ENCODE results near the gene SIN3B. TPM values are rescaled to one million over a fixed set of nuclear protein-coding genes. Genes with fewer than 3 reads are reported as not detected.

The SIN3B gene, protein sequence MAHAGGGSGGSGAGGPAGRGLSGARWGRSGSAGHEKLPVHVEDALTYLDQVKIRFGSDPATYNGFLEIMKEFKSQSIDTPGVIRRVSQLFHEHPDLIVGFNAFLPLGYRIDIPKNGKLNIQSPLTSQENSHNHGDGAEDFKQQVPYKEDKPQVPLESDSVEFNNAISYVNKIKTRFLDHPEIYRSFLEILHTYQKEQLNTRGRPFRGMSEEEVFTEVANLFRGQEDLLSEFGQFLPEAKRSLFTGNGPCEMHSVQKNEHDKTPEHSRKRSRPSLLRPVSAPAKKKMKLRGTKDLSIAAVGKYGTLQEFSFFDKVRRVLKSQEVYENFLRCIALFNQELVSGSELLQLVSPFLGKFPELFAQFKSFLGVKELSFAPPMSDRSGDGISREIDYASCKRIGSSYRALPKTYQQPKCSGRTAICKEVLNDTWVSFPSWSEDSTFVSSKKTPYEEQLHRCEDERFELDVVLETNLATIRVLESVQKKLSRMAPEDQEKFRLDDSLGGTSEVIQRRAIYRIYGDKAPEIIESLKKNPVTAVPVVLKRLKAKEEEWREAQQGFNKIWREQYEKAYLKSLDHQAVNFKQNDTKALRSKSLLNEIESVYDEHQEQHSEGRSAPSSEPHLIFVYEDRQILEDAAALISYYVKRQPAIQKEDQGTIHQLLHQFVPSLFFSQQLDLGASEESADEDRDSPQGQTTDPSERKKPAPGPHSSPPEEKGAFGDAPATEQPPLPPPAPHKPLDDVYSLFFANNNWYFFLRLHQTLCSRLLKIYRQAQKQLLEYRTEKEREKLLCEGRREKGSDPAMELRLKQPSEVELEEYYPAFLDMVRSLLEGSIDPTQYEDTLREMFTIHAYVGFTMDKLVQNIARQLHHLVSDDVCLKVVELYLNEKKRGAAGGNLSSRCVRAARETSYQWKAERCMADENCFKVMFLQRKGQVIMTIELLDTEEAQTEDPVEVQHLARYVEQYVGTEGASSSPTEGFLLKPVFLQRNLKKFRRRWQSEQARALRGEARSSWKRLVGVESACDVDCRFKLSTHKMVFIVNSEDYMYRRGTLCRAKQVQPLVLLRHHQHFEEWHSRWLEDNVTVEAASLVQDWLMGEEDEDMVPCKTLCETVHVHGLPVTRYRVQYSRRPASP
- total RNA-seq: 10 to 100 TPM; 45.1 to 92.0 (median 68.3) TPM
- polyA plus RNA-seq: 10 to 100 TPM; 35.3 to 43.9 TPM
- long read RNA-seq, donor 1, partial matches to known transcripts: 29 of 34 reads
- long read RNA-seq, donor 1, other reads (novel, unspliced or antisense): 3 of 34 reads
- long read RNA-seq, donor 2, full-length matches to known transcripts: 10 of 32 reads
- long read RNA-seq, donor 2, partial matches to known transcripts: 22 of 32 reads
- long read RNA-seq, donor 2, other reads (novel, unspliced or antisense): 0 of 32 reads
- long read RNA-seq, donor 3, full-length matches to known transcripts: 28 of 71 reads
- long read RNA-seq, donor 3, partial matches to known transcripts: 33 of 71 reads
- long read RNA-seq, donor 3, other reads (novel, unspliced or antisense): 10 of 71 reads

DNA sequence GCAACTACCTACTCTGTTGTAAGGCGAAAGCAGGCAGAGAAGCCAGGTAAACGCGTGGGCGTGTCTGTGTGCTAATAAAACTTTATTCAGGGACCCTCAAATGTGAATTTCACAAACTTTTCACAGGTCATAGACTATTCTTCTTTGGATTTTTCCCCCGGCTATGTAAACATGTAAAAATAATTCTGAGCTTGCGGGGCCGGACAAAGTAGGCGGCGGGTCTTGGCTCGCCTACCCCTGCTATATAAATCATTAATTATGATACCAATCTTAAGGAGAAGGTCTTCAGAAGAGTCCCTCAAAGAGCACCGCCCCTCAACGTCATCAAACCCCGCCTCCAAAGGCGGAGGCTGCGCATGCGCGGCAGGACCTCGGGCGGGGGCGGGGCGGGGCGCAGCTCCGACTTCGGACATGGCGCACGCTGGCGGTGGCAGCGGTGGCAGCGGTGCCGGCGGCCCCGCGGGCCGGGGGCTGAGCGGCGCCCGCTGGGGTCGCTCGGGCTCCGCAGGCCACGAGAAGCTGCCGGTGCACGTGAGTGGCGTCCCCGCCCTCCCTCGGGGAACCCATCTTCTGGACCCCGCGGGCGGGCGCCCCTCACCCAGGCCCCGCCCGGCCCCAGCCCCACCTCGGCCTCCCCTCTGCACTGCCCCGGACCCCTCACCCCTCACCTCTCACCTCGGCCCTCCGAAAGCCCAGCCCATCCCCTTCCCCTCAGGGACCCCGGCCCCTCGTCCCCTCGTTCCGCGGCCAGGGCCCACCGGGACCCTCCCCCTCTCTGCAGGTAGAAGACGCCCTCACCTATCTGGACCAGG lies at the start of gene SIN3B:
SIN3B (plus strand) TSS at position 389 of the 812 bp plus-strand sequence; CDS start at position 412, 23 bp downstream.
- Histone ChIP-seq H3K27ac (peak within 1 kb of the TSS; percentile 66 to 85), H3K4me1 (ENCODE audit: insufficient read depth) (peaks cover 6% of the 10 kb centered on the region), H3K4me3 (peak within 1 kb of the TSS; percentile 79), H3K27me3 (no peaks in the 10 kb centered on the region), H3K9me3 (no peaks in the 10 kb centered on the region), H3K36me3 (no peaks in the 10 kb centered on the region)
- TF ChIP-seq, protein P1, sequence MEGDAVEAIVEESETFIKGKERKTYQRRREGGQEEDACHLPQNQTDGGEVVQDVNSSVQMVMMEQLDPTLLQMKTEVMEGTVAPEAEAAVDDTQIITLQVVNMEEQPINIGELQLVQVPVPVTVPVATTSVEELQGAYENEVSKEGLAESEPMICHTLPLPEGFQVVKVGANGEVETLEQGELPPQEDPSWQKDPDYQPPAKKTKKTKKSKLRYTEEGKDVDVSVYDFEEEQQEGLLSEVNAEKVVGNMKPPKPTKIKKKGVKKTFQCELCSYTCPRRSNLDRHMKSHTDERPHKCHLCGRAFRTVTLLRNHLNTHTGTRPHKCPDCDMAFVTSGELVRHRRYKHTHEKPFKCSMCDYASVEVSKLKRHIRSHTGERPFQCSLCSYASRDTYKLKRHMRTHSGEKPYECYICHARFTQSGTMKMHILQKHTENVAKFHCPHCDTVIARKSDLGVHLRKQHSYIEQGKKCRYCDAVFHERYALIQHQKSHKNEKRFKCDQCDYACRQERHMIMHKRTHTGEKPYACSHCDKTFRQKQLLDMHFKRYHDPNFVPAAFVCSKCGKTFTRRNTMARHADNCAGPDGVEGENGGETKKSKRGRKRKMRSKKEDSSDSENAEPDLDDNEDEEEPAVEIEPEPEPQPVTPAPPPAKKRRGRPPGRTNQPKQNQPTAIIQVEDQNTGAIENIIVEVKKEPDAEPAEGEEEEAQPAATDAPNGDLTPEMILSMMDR (IDR thresholded peaks at IDR 0.05): no peak
- TF ChIP-seq EP300 (IDR thresholded peaks at IDR 0.05): no peak
- TF ChIP-seq POLR2A (IDR thresholded peaks at IDR 0.05): peak; percentile 46
- DNase-seq: peak; percentile 80 to 93 (median 88)
- intact Hi-C loops (cut with DNase I): loop anchor here in 1 of 4 donors (10.0 kb wide), 1 partner anchor 446 kb away; no protein-coding TSS in a partner anchor
- WGBS, 3 donors: 1 to 3% (median 2%) methylated on average over 38 to 63 of the region's 63 CpGs

DNA sequence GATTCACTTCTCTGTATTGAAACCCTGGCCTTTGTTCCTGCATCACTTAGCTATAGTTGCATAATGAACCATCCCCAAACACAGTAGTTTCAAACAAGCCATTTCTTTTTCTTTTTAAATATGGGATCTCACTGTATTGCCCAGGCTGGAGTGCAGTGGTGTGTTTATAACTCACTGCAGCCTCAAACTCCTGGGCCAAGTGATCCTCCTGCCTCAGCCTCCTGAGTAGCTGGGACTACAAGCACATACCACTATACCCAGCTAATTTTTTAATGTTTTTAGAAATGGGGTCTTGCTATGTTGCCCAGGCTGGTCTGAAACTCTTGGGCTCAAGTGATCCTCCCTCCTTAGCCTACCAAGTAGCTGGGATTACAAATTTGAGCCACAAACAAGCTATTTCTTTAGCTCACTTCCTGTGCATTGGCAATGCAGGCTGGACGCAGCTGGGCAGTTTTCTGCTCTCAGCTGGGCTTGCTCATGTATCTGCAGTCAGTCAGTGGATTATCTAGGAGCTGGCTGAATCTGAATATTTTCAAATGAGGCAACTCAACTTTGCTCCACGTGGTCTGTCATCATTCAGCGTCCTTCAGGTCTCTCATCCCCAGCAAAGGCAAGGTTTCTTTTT lies 49.5 kb upstream of the SIN3B start:
- TF ChIP-seq, protein P1 (IDR thresholded peaks at IDR 0.05): no peak
- TF ChIP-seq POLR2A (IDR thresholded peaks at IDR 0.05) (no peak), EP300 (IDR thresholded peaks at IDR 0.05) (no peak)
- Histone ChIP-seq H3K4me3 (no peak overlapping the region), H3K27me3 (no peaks in the 10 kb centered on the region), H3K36me3 (no peaks in the 10 kb centered on the region), H3K27ac (no peak overlapping the region), H3K4me1 (ENCODE audit: insufficient read depth) (no peaks in the 10 kb centered on the region), H3K9me3 (no peaks in the 10 kb centered on the region)
- intact Hi-C loops (cut with DNase I): loop anchor here in 3 of 4 donors (10.0 kb wide), 2 partner anchors 275 to 505 kb away; partner anchors contain the start of gene ANKLE1 (in 1 of the 3)
- no peak for DNase-seq
- 8 to 18% (median 9%) methylated on average over 3 of the region's 3 CpGs for WGBS, 3 donors

DNA sequence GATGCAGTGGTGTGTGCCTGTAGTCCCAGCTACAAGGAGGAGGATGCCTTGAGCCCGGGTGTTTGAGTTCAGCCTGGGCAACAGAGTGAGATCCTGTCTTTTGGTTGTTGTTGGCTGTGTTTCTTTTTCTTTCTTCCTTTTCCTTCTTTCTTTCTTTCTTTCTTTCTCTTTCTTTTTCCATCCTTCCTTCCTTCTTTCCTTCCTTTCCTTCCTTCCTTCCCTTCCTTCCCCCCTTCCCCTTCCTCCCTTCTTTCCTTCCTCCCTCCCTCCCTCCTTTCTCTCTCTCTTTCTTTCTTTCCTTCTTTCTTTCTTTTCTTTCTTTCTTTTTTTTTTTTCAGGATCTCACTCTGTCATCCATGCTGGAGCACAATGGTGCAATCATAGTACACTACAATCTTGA lies 46.5 kb upstream of the SIN3B start:
- TF ChIP-seq, protein P1 (IDR thresholded peaks at IDR 0.05): no peak
- TF ChIP-seq POLR2A (IDR thresholded peaks at IDR 0.05) (no peak), EP300 (IDR thresholded peaks at IDR 0.05) (no peak)
- no peaks in the 10 kb centered on the region for H3K4me1 ChIP-seq (ENCODE audit: insufficient read depth)
- intact Hi-C loops (cut with DNase I): no loop called here
- DNase-seq: no peak
- no peaks in the 10 kb centered on the region for H3K27me3 ChIP-seq
- no peaks in the 10 kb centered on the region for H3K36me3 ChIP-seq
- no peak overlapping the region for H3K4me3 ChIP-seq
- H3K9me3 ChIP-seq: no peaks in the 10 kb centered on the region
- no peak overlapping the region for H3K27ac ChIP-seq
- WGBS, 3 donors: 79 to 82% (median 79%) methylated on average over 1 of the region's 1 CpG

Measured in ovary (tissue), 10 donors.